Sigmoid colon (tissue), 4 donors: Measurements from ENCODE around the gene RUNX1.

ENCODE experiments used
- POLR2A ChIP-seq, 2 donors: fragments of 450-650 bp; IDR thresholded peaks; one replicate each; pipeline ENCODE4 v1.6.1; 2016; ENCODE audit warnings: antibody characterized with exemption in 2 of 2, mild to moderate bottlenecking in 2 of 2, moderate library complexity in 2 of 2
- POLR2AphosphoS5 ChIP-seq, 4 donors: sonication (generic); formaldehyde crosslinking; IDR thresholded peaks; one replicate each; pipeline ENCODE4 v1.6.1; 2017; ENCODE audit warnings: antibody characterized with exemption in 4 of 4

GRCh38 chr21:34923202-34923601, 125.9 kb downstream of the RUNX1 start:
- TF ChIP-seq POLR2AphosphoS5 (IDR thresholded peaks at IDR 0.05) (no peak), POLR2A (IDR thresholded peaks at IDR 0.05) (no peak)
